Suprapubic skin (tissue), 3 donors: ENCODE measurements around the gene MLH1.

Source experiments
- CTCF ChIP-seq, 2 donors: fragments of 200-600 bp in 1 of 2; fragments of 450-650 bp in 1 of 2; sonication (generic) in 1 of 2; IDR thresholded peaks; one replicate each; pipeline ENCODE4 v1.5.1; 2016 to 2019; ENCODE audit warnings: antibody characterized with exemption in 2 of 2, mild to moderate bottlenecking in 1 of 2, moderate library complexity in 1 of 2
- POLR2AphosphoS5 ChIP-seq, 3 donors: sonication (generic); formaldehyde crosslinking; IDR thresholded peaks; one replicate each; pipeline ENCODE4 v1.6.1; 2017; ENCODE audit warnings: antibody characterized with exemption in 3 of 3

GRCh38 chr3:37026851-37027250 lies 33.5 kb downstream of the MLH1 start:
- TF ChIP-seq POLR2AphosphoS5 (IDR thresholded peaks at IDR 0.05) (no peak), CTCF (IDR thresholded peaks at IDR 0.05) (no peak)
